CD4-positive, alpha-beta T cell treated with Interleukin-21 for 1 hour (primary cell): ENCODE data around the gene DPH7.
"Not testable (repeated sequence)": the region's sequence is repeated elsewhere in the genome, so short reads cannot be mapped to it uniquely, and the experiment has no call there.

ENCODE experiments used
- DNase-seq: peaks from one replicate; pipeline ENCODE4 v3.0.0-alpha.2; 2020

DPH7 gene

GRCh38 chr9:137544176-137544760, 34.5 kb downstream of the DPH7 start:
- no peak for DNase-seq

GRCh38 chr9:137543237-137543963, 35.3 kb downstream of the DPH7 start:
- DNase-seq = no peak

- no peak for DNase-seq
Measured at GRCh38 chr9:137542486-137542885, 36.2 kb downstream of the DPH7 start.

DNA sequence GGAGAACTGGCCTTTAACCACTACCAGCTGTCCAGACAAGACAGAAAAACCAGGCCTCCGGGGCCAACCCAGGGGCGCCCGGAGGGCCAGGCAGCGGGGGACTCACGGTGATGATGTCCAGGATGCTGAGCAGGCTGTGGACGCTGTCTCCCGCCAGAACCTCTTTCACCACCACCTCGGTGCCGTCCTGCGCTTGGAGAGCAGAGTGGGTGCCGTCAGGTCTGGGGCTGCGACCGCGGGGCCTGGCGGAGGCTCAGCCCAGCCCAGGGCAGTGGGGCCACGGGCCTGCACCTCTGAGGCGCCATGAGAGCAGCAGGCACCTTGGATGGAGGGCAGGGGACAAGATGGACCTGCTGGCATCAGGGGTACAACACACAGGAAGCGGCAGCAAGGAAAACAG, 38.2 kb downstream of the DPH7 start:
- DNase-seq = no peak

- no peak for DNase-seq
Measured at GRCh38 chr9:137538058-137538457, 40.7 kb downstream of the DPH7 start.

DNA sequence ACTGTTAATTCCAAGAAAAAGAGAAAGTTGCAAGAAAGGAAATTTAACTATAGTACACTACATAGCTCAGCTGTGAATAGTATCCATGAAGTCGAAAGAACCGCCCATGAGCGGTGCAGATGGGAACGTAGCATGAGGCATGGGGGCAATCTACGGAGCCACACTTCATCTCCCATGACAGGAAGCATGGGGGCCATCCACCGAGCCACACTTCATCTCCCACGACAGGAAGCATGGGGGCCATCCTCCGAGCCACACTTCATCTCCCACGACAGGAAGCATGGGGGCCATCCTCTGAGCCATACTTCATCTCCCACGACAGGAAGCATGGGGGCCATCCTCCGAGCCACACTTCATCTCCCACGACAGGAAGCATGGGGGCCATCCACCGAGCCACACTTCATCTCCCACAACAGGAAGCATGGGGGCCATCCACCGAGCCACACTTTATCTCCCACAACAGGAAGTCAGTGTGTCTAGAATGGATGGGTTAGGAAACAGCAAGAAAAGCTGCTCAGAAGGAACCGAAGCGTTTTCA, 42.1 kb downstream of the DPH7 start:
- DNase-seq = peak; percentile 22

- no peak for DNase-seq
Measured at GRCh38 chr9:137535120-137535428, 43.7 kb downstream of the DPH7 start.

GRCh38 chr9:137534256-137535119, 44.2 kb downstream of the DPH7 start:
- DNase-seq = peak; percentile 49

GRCh38 chr9:137532891-137533468, 45.7 kb downstream of the DPH7 start:
- DNase-seq = not testable (repeated sequence)

DNA sequence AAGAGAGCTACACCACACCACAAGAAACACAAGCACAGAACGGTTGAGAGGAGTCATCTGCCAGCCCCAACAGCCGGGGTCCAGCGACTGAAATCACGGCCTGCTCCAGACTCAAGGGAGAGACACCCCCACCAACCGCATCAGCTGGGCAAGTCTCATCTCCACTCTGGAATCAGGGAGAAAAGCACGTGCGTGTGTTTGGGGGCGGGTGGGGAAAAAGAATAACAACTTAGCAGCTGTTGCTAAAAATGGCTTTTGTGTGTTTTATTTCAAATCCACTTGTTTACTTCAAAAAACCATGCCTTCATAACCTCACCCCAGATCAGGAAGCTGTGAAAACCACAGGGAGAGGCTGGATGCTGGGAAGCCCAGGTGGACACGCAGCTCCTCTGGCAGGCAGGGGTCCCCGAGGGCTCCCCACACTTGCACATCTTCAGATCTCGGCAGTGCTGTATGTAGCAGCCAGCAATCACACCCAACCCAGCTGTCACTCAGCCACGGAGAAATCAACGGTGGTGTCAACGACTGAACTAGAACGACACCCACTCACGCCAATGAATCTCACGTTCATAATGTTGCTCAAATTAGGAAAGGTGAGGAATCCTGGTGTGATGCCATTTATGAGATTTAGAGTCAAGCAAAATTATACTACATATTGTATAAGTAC, 47.5 kb downstream of the DPH7 start:
- DNase-seq = no peak

DNA sequence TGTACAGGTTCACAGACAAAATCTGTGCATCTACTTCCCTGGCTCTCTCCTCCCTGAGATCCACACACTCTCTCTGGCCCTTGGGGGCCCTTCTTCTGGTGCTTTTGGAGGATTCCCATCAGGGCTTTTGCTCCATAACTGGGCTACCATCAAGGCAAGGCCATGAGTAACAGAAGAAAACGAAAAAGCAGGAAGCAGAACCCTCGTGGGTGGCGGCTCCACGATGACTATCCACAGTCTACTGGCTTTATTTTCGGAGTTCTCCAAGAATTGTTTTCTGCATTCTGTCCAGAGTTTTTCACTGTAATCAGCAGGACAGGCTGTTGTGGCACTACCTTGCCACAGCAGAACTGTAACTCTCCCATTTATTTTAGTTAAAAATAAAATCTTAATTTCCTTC, 48.4 kb downstream of the DPH7 start:
- DNase-seq = no peak

- no peak for DNase-seq
Measured at GRCh38 chr9:137524981-137525317, 53.8 kb downstream of the DPH7 start.

DNA sequence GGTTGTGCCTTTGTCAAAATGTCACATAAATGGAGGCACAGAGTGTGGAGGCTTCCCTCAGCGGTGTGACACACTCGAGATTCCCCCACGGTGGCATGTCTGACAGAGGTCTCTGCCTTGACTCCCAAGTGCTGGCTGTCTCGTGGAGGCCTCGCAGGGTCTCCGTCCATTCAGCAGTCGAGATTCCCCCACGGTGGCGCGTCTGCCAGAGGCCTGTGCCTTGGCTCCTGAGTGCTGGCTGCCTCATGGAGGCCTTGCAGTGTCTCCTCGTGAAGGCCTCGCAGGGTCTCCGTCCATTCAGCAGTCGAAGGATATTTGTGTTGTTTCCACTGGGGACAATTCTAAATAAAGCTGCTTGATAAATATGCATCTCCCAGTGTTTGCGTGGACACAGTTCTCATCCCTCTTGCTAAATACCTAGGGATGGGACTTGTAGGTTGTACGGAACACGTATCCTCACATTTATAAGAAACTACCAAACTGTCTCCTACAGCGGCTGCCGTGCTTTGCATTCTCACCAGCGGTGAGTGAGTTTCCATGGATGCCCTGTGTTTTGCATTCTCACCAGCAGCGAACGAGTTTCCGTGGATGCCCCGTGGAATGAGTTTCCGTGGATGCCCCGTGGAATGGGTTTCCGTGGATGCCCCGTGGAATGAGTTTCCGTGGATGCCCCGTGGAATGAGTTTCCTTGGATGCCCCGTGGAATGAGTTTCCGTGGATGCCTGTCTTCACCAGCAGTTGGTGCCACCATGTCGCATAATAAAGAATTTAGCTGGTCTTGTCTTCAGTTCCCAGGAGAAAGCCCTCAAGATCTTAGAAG, 54.4 kb downstream of the DPH7 start:
- no peak for DNase-seq

GRCh38 chr9:137522746-137523455, 55.8 kb downstream of the DPH7 start:
- no peak for DNase-seq

DNA sequence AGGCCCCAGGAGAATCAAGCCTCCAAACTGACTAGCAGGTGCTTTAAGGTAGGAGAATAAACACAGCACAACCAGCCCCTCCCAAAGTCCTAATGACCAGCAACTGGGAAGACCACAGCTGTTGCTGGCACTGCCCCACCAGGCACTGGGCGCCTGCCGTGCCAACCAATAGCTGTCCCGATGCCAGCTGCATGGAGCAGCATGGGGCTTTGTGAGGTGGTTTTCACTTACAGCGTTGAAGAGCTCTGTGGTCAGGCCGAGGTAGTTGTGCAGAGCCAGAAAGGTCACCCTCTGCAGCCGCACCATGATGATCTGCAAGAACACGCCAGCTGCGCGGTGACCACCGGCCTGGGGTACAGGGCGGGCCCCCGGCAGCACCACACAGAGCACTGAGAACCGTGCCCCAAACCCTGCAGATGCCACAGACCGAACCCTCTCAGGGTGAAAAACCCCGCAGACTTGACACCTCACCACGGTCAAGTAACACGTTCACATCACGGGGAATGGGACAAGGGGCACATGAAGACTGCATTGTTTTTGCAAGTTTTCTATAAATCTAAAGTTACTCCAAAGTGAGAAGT, 57.2 kb downstream of the DPH7 start:
- DNase-seq = no peak

GRCh38 chr9:137520614-137521404, 57.9 kb downstream of the DPH7 start:
- DNase-seq = no peak

DNA sequence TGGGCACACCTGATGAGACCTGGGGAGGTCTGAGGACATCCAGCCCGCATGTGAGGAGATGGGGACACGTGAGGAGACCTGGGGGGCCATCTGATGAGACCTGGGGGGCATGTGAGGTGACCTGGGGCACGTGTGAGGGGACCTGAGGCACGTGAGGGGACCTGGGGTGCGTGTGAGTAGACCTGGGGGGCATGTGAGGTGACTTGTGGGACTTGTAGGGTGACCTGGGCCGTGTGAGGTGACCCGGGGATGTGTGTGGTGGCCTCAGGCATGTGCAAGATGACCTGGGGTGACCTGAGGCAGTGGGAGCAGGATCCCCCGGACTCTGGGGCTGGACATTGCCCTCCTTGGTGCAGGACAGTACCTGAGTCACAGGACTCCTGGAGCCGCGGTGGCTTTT, 59.2 kb downstream of the DPH7 start:
- no peak for DNase-seq

DNA sequence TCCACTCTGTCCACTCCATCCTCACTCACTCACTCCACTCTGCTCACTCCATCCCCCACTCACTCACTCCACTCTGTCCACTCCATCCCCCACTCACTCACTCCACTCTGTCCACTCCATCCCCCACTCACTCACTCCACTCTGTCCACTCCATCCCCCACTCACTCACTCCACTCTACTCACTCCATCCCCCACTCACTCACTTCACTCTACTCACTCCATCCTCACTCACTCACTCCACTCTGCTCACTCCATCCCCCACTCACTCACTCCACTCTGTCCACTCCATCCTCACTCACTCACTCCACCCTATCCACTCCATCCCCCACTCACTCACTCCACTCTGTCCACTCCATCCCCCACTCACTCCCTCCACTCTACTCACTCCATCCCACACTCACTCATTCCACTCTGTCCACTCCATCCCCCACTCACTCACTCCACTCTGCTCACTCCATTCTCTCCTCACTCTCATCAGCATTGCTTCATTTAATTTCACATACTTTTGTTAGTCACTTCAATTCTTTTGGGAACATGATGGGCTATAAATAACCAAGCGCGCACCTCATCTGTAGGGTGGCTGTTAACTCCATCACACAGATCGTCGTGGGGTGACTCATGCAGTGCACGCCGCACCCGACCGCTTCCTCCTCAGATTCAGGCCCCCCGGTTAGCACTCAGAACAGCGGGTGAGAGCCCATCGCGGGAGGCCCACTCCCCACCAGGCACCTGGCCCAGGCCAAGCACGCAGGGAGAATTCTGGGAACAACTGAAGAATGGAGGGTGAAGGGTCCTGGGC, 59.9 kb downstream of the DPH7 start:
- not testable (repeated sequence) for DNase-seq
